K562 (cell line): Measurements from ENCODE around the gene PDE11A.

ENCODE experiments used
- CBX2 ChIP-seq: fragments of 200-600 bp; sonication (generic); IDR thresholded peaks from one replicate; pipeline ENCODE4 v1.6.1; 2012; ENCODE audit warnings: mild to moderate bottlenecking, low read length, inconsistent platforms; ENCODE audit not compliant: insufficient read depth, poor library complexity, severe bottlenecking
- EGR1 ChIP-seq: fragments of 450-650 bp; conservative IDR thresholded peaks from 2 replicates; pipeline ENCODE4 v1.6.1; 2017; ENCODE audit warnings: mild to moderate bottlenecking
- EP300 ChIP-seq: IDR thresholded peaks from 2 replicates; pipeline ENCODE4 v1.6.1; 2012; ENCODE audit warnings: low read length, improper control_type of control experiment
- EZH2 ChIP-seq: IDR thresholded peaks from 2 replicates; pipeline ENCODE4 v1.6.1; 2012; ENCODE audit warnings: low read depth, mild to moderate bottlenecking, inconsistent platforms, low read length, borderline replicate concordance
- POLR2A ChIP-seq: fragments of 450-650 bp; conservative IDR thresholded peaks from 2 replicates; pipeline ENCODE4 v1.6.1; 2016
- POLR2AphosphoS5 ChIP-seq: IDR thresholded peaks from 2 replicates; pipeline ENCODE4 v1.6.1; 2011; ENCODE audit warnings: mild to moderate bottlenecking, low read depth, low read length, moderate library complexity; ENCODE audit not compliant: control insufficient read depth, insufficient read depth
- POLR3A ChIP-seq: IDR thresholded peaks from 2 replicates; pipeline ENCODE4 v1.6.1; 2011; ENCODE audit warnings: borderline replicate concordance, mild to moderate bottlenecking, moderate library complexity; ENCODE audit not compliant: insufficient read length, insufficient read depth; ENCODE audit errors: extremely low read depth
- RCOR1 ChIP-seq, 2 experiments: IDR thresholded peaks; 2 replicates each; pipeline ENCODE4 v1.6.1; 2012; ENCODE audit warnings: low read depth in 2 of 2, low read length in 2 of 2, borderline replicate concordance in 1 of 2, improper control_type of control experiment in 1 of 2
- TRIM28 ChIP-seq: fragments of 450-650 bp; IDR thresholded peaks from 2 replicates; pipeline ENCODE4 v1.6.1; 2017
- ZZZ3 ChIP-seq: fragments of 450-650 bp; IDR thresholded peaks from 2 replicates; pipeline ENCODE4 v1.6.1; 2016; ENCODE audit warnings: antibody characterized with exemption, mild to moderate bottlenecking, moderate library complexity
- TF ChIP-seq, protein P1 (sequence below), 2 experiments: fragments of 450-650 bp; IDR thresholded peaks; 2 replicates each; pipeline ENCODE4 v1.6.1; 2016; ENCODE audit warnings: mild to moderate bottlenecking in 2 of 2, borderline replicate concordance in 1 of 2, low read depth in 1 of 2, moderate library complexity in 1 of 2
- TF ChIP-seq, protein P2 (sequence below): fragments of 450-650 bp; formaldehyde crosslinking; IDR thresholded peaks from 2 replicates; pipeline ENCODE4 v1.4.0; 2020; ENCODE audit warnings: mild to moderate bottlenecking, moderate library complexity
- TF ChIP-seq, protein P3 (sequence below): fragments of 250-450 bp; sonication (Bioruptor Pico); IDR thresholded peaks from 2 replicates; pipeline ENCODE4 v1.8.0; 2022; ENCODE audit warnings: inconsistent platforms

DNA sequence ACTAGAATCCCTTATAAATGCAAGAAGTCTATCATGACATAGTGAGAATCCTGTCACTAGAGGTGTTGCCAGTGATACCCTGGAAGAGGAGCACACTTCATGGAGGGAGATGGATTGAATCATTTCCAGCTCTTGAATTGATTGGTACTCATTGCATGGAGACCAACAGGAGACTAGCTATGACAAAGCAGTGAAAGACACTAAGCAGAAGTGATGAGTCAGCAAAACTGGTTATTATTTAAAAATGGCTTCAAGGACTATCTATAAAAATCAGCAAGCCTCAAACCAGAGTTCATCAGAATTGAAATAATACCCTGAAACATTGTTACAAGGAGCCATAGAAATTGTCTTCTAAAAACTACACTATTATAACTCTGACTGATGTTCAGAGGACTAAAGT lies 200.3 kb downstream of the PDE11A start:
- TF ChIP-seq POLR2A: no peak
- no peak for TF ChIP-seq TRIM28
- TF ChIP-seq ZZZ3: no peak
- TF ChIP-seq, protein P1, sequence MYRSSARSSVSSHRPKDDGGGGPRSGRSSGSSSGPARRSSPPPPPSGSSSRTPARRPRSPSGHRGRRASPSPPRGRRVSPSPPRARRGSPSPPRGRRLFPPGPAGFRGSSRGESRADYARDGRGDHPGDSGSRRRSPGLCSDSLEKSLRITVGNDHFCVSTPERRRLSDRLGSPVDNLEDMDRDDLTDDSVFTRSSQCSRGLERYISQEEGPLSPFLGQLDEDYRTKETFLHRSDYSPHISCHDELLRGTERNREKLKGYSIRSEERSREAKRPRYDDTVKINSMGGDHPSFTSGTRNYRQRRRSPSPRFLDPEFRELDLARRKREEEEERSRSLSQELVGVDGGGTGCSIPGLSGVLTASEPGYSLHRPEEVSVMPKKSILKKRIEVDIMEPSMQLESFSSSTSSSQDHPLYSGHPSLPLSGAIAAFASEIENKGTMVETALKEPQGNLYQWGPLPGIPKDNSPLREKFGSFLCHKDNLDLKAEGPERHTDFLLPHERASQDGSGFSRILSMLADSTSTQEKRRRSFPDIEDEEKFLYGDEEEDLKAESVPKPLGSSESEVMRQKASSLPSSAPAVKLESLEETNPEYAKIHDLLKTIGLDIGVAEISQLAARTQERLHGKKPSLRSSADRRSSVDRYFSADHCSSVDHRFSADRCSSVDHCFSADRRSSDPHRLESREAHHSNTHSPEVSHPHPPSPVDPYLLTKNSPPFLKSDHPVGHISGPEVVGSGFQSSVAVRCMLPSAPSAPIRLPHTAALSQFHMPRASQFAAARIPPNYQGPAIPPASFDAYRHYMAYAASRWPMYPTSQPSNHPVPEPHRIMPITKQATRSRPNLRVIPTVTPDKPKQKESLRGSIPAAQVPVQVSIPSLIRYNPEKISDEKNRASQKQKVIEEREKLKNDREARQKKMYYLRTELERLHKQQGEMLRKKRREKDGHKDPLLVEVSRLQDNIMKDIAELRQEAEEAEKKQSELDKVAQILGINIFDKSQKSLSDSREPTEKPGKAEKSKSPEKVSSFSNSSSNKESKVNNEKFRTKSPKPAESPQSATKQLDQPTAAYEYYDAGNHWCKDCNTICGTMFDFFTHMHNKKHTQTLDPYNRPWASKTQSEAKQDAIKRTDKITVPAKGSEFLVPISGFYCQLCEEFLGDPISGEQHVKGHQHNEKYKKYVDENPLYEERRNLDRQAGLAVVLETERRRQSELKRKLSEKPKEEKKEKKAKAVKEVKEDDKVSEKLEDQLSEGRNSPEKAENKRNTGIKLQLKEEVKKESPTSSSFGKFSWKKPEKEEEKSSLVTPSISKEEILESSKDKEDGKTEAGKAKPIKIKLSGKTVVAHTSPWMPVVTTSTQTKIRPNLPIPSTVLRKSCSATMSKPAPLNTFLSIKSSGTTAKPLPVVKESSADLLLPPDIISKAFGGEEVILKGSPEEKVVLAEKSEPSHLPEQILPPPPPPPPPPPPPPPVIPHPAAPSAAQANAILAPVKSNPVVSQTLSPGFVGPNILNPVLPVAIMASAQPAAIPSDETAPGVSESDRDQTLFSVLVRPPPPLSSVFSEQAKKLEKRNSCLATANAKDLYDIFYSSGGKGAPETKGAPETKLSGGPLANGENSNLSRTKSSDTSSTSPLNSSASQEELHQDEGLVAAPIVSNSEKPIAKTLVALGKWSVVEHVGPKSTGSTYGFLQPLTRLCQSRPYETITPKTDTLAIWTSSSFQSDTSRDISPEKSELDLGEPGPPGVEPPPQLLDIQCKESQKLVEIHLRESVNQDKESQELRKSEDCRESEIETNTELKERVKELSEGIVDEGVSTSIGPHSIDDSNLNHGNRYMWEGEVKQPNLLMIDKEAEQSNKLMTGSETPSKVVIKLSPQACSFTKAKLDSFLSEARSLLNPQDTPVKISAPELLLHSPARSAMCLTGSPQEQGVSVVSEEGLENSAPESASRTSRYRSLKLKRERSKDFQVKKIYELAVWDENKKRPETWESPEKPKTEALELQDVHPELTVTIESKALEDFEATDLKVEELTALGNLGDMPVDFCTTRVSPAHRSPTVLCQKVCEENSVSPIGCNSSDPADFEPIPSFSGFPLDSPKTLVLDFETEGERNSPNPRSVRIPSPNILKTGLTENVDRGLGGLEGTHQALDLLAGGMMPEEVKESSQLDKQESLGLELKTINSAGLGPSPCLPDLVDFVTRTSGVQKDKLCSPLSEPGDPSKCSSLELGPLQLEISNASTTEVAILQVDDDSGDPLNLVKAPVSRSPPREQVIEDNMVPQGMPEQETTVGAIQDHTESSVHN (IDR thresholded peaks at IDR 0.05; ENCODE audit: borderline replicate concordance in 1 of 2, low read depth in 1 of 2): no peak
- TF ChIP-seq RCOR1 (IDR thresholded peaks at IDR 0.05; ENCODE audit: borderline replicate concordance in 1 of 2, low read depth in 2 of 2, low read length in 2 of 2): no peak
- TF ChIP-seq EGR1: no peak
- TF ChIP-seq, protein P2, sequence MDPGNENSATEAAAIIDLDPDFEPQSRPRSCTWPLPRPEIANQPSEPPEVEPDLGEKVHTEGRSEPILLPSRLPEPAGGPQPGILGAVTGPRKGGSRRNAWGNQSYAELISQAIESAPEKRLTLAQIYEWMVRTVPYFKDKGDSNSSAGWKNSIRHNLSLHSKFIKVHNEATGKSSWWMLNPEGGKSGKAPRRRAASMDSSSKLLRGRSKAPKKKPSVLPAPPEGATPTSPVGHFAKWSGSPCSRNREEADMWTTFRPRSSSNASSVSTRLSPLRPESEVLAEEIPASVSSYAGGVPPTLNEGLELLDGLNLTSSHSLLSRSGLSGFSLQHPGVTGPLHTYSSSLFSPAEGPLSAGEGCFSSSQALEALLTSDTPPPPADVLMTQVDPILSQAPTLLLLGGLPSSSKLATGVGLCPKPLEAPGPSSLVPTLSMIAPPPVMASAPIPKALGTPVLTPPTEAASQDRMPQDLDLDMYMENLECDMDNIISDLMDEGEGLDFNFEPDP (CRISPR knock-in tag): no peak
- no peak for TF ChIP-seq EP300
- no peak for TF ChIP-seq CBX2
- no peak for TF ChIP-seq EZH2
- no peak for TF ChIP-seq POLR2AphosphoS5
- TF ChIP-seq, protein P3, sequence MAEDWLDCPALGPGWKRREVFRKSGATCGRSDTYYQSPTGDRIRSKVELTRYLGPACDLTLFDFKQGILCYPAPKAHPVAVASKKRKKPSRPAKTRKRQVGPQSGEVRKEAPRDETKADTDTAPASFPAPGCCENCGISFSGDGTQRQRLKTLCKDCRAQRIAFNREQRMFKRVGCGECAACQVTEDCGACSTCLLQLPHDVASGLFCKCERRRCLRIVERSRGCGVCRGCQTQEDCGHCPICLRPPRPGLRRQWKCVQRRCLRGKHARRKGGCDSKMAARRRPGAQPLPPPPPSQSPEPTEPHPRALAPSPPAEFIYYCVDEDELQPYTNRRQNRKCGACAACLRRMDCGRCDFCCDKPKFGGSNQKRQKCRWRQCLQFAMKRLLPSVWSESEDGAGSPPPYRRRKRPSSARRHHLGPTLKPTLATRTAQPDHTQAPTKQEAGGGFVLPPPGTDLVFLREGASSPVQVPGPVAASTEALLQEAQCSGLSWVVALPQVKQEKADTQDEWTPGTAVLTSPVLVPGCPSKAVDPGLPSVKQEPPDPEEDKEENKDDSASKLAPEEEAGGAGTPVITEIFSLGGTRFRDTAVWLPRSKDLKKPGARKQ (CRISPR knock-in tag): no peak
- no peak for TF ChIP-seq POLR3A
